ENCODE results near the gene EPB42. TPM values are rescaled to one million over a fixed set of nuclear protein-coding genes. Genes with fewer than 3 reads are reported as not detected.

Gene EPB42
- polyA plus RNA-seq, 1 of the 3 experiments (the other 2 are of a cell fraction): not detected

GRCh38 chr15:43193710-43194109 is 27.1 kb downstream of the EPB42 start:
- 95% methylated on average over 2 of the region's 2 CpGs for WGBS (ENCODE audit: low lambda C conversion rate)
- no peaks in the 10 kb centered on the region for H3K9me2 ChIP-seq
- H3K79me2 ChIP-seq (ENCODE audit: insufficient read depth): no peaks in the 10 kb centered on the region
- H3K27ac ChIP-seq (ENCODE audit: low read depth in 2 of 2, low read length in 1 of 2): no peak overlapping the region
- H3K4me3 ChIP-seq (ENCODE audit: low read depth in 2 of 2, low read length in 1 of 2): no peak overlapping the region
- no peaks in the 10 kb centered on the region for H3K27me3 ChIP-seq (ENCODE audit: insufficient read depth)
- no peak overlapping the region for H3K9ac ChIP-seq
- H3K4me1 ChIP-seq (ENCODE audit: control insufficient read depth in 1 of 2, insufficient read depth in 2 of 2, low read depth in 1 of 2, low read length in 1 of 2): no peaks in the 10 kb centered on the region; a peak in 1 of 4 replicates
- H2AFZ ChIP-seq (ENCODE audit: low read depth): no peak overlapping the region
- peaks cover 11% of the 10 kb centered on the region for H3F3A ChIP-seq (replicated peaks; ENCODE audit: insufficient read depth)
- ChIA-PET CTCF (interaction anchor here (0.7 to 5.4 kb wide), 5 partner anchors 10 to 92 kb away, joined by 3 to 41 read pairs (median 4); no protein-coding TSS in a partner anchor), POLR2A (no interaction called here)
- no peaks in the 10 kb centered on the region for H4K20me1 ChIP-seq (ENCODE audit: insufficient read depth)
- TF ChIP-seq MXI1 (IDR thresholded peaks at IDR 0.05; ENCODE audit: low read depth, low read length) (no peak), PBX3 (IDR thresholded peaks at IDR 0.05) (no peak), EZH2phosphoT487 (IDR thresholded peaks at IDR 0.05; ENCODE audit: borderline replicate concordance, low read depth) (no peak), REST (IDR thresholded peaks at IDR 0.05; ENCODE audit: low read depth, low read length) (no peak), ELF1 (IDR thresholded peaks at IDR 0.05) (no peak), TAF1 (IDR thresholded peaks at IDR 0.05; ENCODE audit: borderline replicate concordance, low read depth, low read length) (no peak), MEF2A (IDR thresholded peaks at IDR 0.05; ENCODE audit: borderline replicate concordance, low read depth) (no peak), FOXM1 (IDR thresholded peaks at IDR 0.05; ENCODE audit: low read depth) (no peak), SIN3A (IDR thresholded peaks at IDR 0.05; ENCODE audit: borderline replicate concordance, low read depth, low read length) (no peak), TCF12 (IDR thresholded peaks at IDR 0.05) (no peak)
- peaks cover 59 to 74% of the 10 kb centered on the region in 2 experiments for H3K36me3 ChIP-seq (replicated peaks in 1 of 2; ENCODE audit: control insufficient read depth in 1 of 2, insufficient read depth in 2 of 2, low read length in 1 of 2)
- H3K4me2 ChIP-seq: no peak overlapping the region
- no peak for DNase-seq
- H3K9me3 ChIP-seq: no peaks in the 10 kb centered on the region

GRCh38 chr15:43190178-43190577 is 30.6 kb downstream of the EPB42 start:
- Histone ChIP-seq H3F3A (replicated peaks; ENCODE audit: insufficient read depth) (peaks cover 14% of the 10 kb centered on the region), H2AFZ (ENCODE audit: low read depth) (no peak overlapping the region), H3K9me2 (no peaks in the 10 kb centered on the region), H3K27me3 (ENCODE audit: insufficient read depth) (no peaks in the 10 kb centered on the region), H4K20me1 (ENCODE audit: insufficient read depth) (no peaks in the 10 kb centered on the region), H3K4me2 (no peak overlapping the region), H3K9me3 (no peaks in the 10 kb centered on the region), H3K27ac (ENCODE audit: low read depth in 2 of 2, low read length in 1 of 2) (no peak overlapping the region), H3K79me2 (ENCODE audit: insufficient read depth) (peaks cover 21% of the 10 kb centered on the region; the same call in 1 of the 2 replicates), H3K4me1 (ENCODE audit: control insufficient read depth in 1 of 2, insufficient read depth in 2 of 2, low read depth in 1 of 2, low read length in 1 of 2) (peaks cover 0 to 6% of the 10 kb centered on the region in 2 experiments; a peak in 2 of 4 replicates), H3K4me3 (ENCODE audit: low read depth in 2 of 2, low read length in 1 of 2) (no peak overlapping the region), H3K9ac (no peak overlapping the region), H3K36me3 (replicated peaks in 1 of 2; ENCODE audit: control insufficient read depth in 1 of 2, insufficient read depth in 2 of 2, low read length in 1 of 2) (peaks cover 45 to 65% of the 10 kb centered on the region in 2 experiments)
- CTCF ChIA-PET: interaction anchor here (2.5 to 2.8 kb wide), 2 partner anchors 35 to 95 kb away, joined by 12 to 21 read pairs; no protein-coding TSS in a partner anchor
- no peak for DNase-seq
- POLR2A ChIA-PET: no interaction called here
- 100% methylated on average over 1 of the region's 1 CpG for WGBS (ENCODE audit: low lambda C conversion rate)
- TF ChIP-seq NFIC (IDR thresholded peaks at IDR 0.05; ENCODE audit: borderline replicate concordance): peak; percentile 17; the same call in 1 of the 2 replicates
- TF ChIP-seq RCOR1 (IDR thresholded peaks at IDR 0.05; ENCODE audit: low read length): no peak
- no peak for TF ChIP-seq GABPA (IDR thresholded peaks at IDR 0.05; ENCODE audit: low read depth)
- no peak for TF ChIP-seq GATA2 (CRISPR knock-in tag; IDR thresholded peaks at IDR 0.05)
- TF ChIP-seq ELF1 (IDR thresholded peaks at IDR 0.05): no peak
- TF ChIP-seq EP300 (IDR thresholded peaks at IDR 0.05; ENCODE audit: borderline replicate concordance in 1 of 2, low read depth in 1 of 2, low read length in 1 of 2): no peak
